Stomach (tissue), 9 donors: ENCODE data around the gene MEGF10. TPM values are rescaled to one million over a fixed set of nuclear protein-coding genes. Genes with fewer than 3 reads are reported as not detected.

Source experiments
- DNase-seq, 2 donors: peaks; one replicate each; pipeline versions ENCODE4 v3.0.0 to v3.0.0-alpha.2; 2013 to 2019
- H3K27ac ChIP-seq, 5 donors: fragments of 200-600 bp in 4 of 5; sonication (generic) in 4 of 5; one replicate each; pipeline ENCODE4 v1.5.1; 2013 to 2019; ENCODE audit warnings: mild to moderate bottlenecking in 1 of 5, moderate library complexity in 1 of 5
- H3K27me3 ChIP-seq, 3 donors: fragments of 200-600 bp; sonication (generic); one replicate each; pipeline ENCODE4 v1.5.1; 2017 to 2019; ENCODE audit warnings: mixed run types in 1 of 3
- H3K36me3 ChIP-seq, 4 donors: fragments of 200-600 bp; sonication (generic); 1 replicate in 3 of 4; 2 replicates in 1 of 4; pipeline ENCODE4 v1.5.1; 2016 to 2019
- H3K4me1 ChIP-seq, 4 donors: fragments of 200-600 bp; sonication (generic); one replicate each; pipeline ENCODE4 v1.5.1; 2016 to 2019
- H3K4me3 ChIP-seq, 4 donors: fragments of 200-600 bp; sonication (generic) in 3 of 4; one replicate each; pipeline ENCODE4 v1.5.1; 2016 to 2019; ENCODE audit warnings: mild to moderate bottlenecking in 1 of 4
- H3K9me3 ChIP-seq, 4 donors: fragments of 200-600 bp; sonication (generic); one replicate each; pipeline ENCODE4 v1.5.1; 2016 to 2019
- EP300 ChIP-seq: sonication (generic); formaldehyde crosslinking; IDR thresholded peaks from one replicate; pipeline ENCODE4 v1.6.1; 2017; ENCODE audit warnings: antibody characterized with exemption
- POLR2A ChIP-seq, 4 donors: fragments of 450-650 bp; IDR thresholded peaks; one replicate each; pipeline ENCODE4 v1.6.1; 2016; ENCODE audit warnings: antibody characterized with exemption in 4 of 4, control low read depth in 2 of 4, mild to moderate bottlenecking in 1 of 4, moderate library complexity in 1 of 4
- POLR2AphosphoS5 ChIP-seq, 3 donors: sonication (generic); formaldehyde crosslinking; IDR thresholded peaks; one replicate each; pipeline ENCODE4 v1.6.1; 2016; ENCODE audit warnings: antibody characterized with exemption in 3 of 3
- WGBS, 5 donors: extraction: QIAGEN DNeasy Blood & Tissue Kit in 3 of 5; methylation state at CpG; one replicate each; pipeline versions ENCODE4 v1.1.5 to v1.1.7; 2013 to 2018; 5-methylcytosine and 5-hydroxymethylcytosine counted together
- intact Hi-C: fragments of 100-400 bp; cut with DNase I; formaldehyde crosslinking; loops from one replicate; pipeline ENCODE4 v1.15.1; 2023; ENCODE audit warnings: low total_unique reads
- polyA plus RNA-seq, 3 donors: library from polyadenylated mRNA; stranded (reverse); fragments of 200-250 nt; gene quantifications; one replicate each; pipeline ENCODE4 v1.2.3, GENCODE V29; 2013
- total RNA-seq, 5 donors: library from RNA; depleted of rRNA; stranded (reverse); fragments of >200 nt; gene quantifications; one replicate each; pipeline versions ENCODE4 v1.1.0 to v1.2.3, GENCODE V29; 2014 to 2016
- TF ChIP-seq, protein P1 (sequence below), 7 experiments: fragments of 450-650 bp in 4 of 7; fragments of 200-600 bp in 3 of 7; sonication (generic) in 3 of 7; IDR thresholded peaks; one replicate each; pipeline ENCODE4 v1.5.1; 2016 to 2019; ENCODE audit warnings: antibody characterized with exemption in 7 of 7, control low read depth in 2 of 7, mild to moderate bottlenecking in 1 of 7
- donor health status: healthy with polysubstance abuse.
- donor health status: Bipolar disorder and iron deficiency.
- donor health status: healthy.

The MEGF10 gene
- total and polyA plus RNA-seq, 8 donors = under 0.01 to 2.0 (median 0.05) TPM; not detected in 5

DNA sequence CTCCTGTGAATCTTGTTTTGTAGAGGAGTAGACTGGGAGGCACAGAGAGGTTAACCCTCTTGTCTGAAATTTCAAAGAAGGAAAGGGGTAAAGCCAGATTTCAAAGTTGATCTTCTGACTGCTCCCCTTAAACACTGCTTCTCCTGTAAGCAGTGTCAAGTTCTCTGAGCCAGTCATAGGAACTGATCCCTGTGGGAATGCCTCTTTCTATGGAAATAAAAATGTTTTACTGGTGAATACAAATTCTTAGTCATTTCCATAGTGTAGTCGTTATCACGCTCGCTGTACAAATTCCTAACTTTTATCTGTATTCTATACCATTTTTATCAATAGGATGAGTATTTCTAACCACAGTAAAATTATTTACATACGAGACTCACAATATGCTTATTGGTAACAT is 160.5 kb downstream of the MEGF10 start:
- WGBS, 5 donors = 91 to 98% (median 92%) methylated on average over 4 of the region's 4 CpGs
- intact Hi-C loops = no loop called here
- TF ChIP-seq EP300 (no peak), POLR2AphosphoS5 (IDR thresholded peaks at IDR 0.05) (no peak), POLR2A (IDR thresholded peaks at IDR 0.05) (no peak)
- TF ChIP-seq, protein P1, sequence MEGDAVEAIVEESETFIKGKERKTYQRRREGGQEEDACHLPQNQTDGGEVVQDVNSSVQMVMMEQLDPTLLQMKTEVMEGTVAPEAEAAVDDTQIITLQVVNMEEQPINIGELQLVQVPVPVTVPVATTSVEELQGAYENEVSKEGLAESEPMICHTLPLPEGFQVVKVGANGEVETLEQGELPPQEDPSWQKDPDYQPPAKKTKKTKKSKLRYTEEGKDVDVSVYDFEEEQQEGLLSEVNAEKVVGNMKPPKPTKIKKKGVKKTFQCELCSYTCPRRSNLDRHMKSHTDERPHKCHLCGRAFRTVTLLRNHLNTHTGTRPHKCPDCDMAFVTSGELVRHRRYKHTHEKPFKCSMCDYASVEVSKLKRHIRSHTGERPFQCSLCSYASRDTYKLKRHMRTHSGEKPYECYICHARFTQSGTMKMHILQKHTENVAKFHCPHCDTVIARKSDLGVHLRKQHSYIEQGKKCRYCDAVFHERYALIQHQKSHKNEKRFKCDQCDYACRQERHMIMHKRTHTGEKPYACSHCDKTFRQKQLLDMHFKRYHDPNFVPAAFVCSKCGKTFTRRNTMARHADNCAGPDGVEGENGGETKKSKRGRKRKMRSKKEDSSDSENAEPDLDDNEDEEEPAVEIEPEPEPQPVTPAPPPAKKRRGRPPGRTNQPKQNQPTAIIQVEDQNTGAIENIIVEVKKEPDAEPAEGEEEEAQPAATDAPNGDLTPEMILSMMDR (IDR thresholded peaks at IDR 0.05) = no peak

DNA sequence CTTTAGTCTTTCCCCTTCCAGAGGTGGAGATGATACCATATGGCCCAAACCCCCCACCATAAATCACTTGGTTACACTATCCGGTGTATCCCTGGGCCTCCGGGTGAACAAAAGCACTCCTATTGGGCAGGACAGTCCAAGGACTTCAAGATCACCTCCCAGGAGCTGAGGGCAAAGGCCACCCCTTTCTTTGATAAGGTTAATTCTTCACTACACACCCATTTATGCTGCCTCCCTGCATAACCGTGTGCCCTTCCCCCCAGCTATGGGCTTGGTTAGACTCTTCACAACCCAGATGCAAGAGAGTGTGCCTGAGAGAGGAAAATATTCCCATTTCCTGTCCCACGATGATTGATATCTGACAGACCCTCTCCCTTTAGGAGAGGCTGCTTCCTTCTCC is 162.0 kb downstream of the MEGF10 start:
- Histone ChIP-seq H3K27me3 (no peaks in the 10 kb centered on the region), H3K9me3 (no peaks in the 10 kb centered on the region), H3K36me3 (no peaks in the 10 kb centered on the region), H3K4me1 (no peaks in the 10 kb centered on the region), H3K4me3 (no peak overlapping the region), H3K27ac (no peak overlapping the region)
- no peak for DNase-seq
- 56 to 70% (median 69%) methylated on average over 4 of the region's 4 CpGs for WGBS, 5 donors
- TF ChIP-seq POLR2AphosphoS5 (IDR thresholded peaks at IDR 0.05) = no peak
- no peak for TF ChIP-seq EP300
- TF ChIP-seq POLR2A (IDR thresholded peaks at IDR 0.05) = no peak
- TF ChIP-seq, protein P1 (IDR thresholded peaks at IDR 0.05) = no peak
- intact Hi-C loops = no loop called here

More for the DNA sequence above, 160.5 kb downstream of the MEGF10 start:
- Histone ChIP-seq H3K9me3 (no peaks in the 10 kb centered on the region), H3K4me1 (no peaks in the 10 kb centered on the region), H3K36me3 (no peaks in the 10 kb centered on the region), H3K27ac (no peak overlapping the region), H3K4me3 (no peak overlapping the region), H3K27me3 (no peaks in the 10 kb centered on the region)
- no peak for DNase-seq

DNA sequence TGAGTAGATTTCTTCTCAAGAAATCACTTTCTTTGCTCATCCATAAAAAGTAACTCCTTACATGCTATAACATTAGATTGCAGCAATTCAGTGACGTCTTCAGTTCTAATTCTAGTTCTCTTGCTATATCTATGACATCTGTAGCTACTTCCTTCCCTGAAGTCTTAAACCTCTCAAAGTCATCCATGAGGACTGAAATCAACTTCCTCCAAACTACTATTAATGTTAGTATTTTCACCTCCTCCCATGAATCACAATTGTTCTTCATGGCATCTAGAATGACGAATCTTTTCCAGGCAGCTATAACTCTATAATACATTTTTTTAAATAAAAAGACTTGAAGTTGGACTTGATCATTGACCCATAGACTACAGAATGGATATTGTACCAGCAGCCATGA is 180.6 kb downstream of the MEGF10 start:
- Histone ChIP-seq H3K9me3 (no peaks in the 10 kb centered on the region), H3K4me1 (no peaks in the 10 kb centered on the region), H3K4me3 (no peak overlapping the region), H3K27me3 (no peaks in the 10 kb centered on the region), H3K27ac (no peak overlapping the region), H3K36me3 (no peaks in the 10 kb centered on the region)
- 59 to 81% (median 66%) methylated on average over 2 of the region's 2 CpGs for WGBS, 5 donors
- no peak for DNase-seq
- intact Hi-C loops = no loop called here
- TF ChIP-seq, protein P1 (IDR thresholded peaks at IDR 0.05) = no peak
- TF ChIP-seq POLR2A (IDR thresholded peaks at IDR 0.05) (no peak), EP300 (no peak), POLR2AphosphoS5 (IDR thresholded peaks at IDR 0.05) (no peak)

DNA sequence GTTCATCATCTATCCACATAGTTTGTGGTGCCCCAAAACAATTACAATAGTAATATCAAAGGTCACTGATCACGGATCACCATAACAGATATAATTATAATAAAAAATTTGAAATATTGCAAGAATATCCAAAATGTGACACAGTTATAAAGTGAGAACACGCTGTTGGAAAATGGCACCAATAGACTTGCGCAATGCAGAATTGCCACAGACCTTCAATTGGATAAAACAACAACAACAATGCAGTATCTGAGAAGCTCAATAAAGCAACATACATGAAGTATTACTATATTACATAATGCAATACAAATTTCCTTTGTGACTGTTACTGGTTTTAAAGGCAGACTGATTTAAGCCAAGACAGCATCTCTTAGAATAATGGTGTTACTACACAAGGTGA is 182.1 kb downstream of the MEGF10 start:
- Histone ChIP-seq H3K4me1 (no peaks in the 10 kb centered on the region), H3K9me3 (no peaks in the 10 kb centered on the region), H3K27me3 (no peaks in the 10 kb centered on the region), H3K27ac (no peak overlapping the region), H3K4me3 (no peak overlapping the region), H3K36me3 (no peaks in the 10 kb centered on the region)
- intact Hi-C loops = no loop called here
- no peak for DNase-seq
- TF ChIP-seq POLR2A (IDR thresholded peaks at IDR 0.05) = no peak
- TF ChIP-seq, protein P1 (IDR thresholded peaks at IDR 0.05) = no peak
- no peak for TF ChIP-seq POLR2AphosphoS5 (IDR thresholded peaks at IDR 0.05)
- no peak for TF ChIP-seq EP300
- 90 to 95% (median 94%) methylated on average over 3 of the region's 3 CpGs for WGBS, 5 donors
